GM12892 (cell line): ENCODE measurements around the gene RARB.

Source experiments
- DNase-seq: peaks from one replicate; pipeline ENCODE4 v3.0.0; 2011; ENCODE audit not compliant: insufficient read length
- FAIRE-seq: peaks from 2 replicates; lab custom pipeline; 2011; peaks lifted over from hg19 to GRCh38; lab: Jason Lieb, UNC
- POLR2A ChIP-seq: IDR thresholded peaks from 2 replicates; pipeline ENCODE4 v1.6.1; 2011; ENCODE audit warnings: low read depth, low read length, control low read depth
- POLR2AphosphoS5 ChIP-seq: IDR thresholded peaks from 2 replicates; pipeline ENCODE4 v1.6.1; 2011; ENCODE audit warnings: low read depth, low read length, control low read depth
- TAF1 ChIP-seq: IDR thresholded peaks from 2 replicates; pipeline ENCODE4 v1.6.1; 2011; ENCODE audit warnings: low read depth, mild to moderate bottlenecking, control low read depth, low read length, borderline replicate concordance

RARB gene

DNA sequence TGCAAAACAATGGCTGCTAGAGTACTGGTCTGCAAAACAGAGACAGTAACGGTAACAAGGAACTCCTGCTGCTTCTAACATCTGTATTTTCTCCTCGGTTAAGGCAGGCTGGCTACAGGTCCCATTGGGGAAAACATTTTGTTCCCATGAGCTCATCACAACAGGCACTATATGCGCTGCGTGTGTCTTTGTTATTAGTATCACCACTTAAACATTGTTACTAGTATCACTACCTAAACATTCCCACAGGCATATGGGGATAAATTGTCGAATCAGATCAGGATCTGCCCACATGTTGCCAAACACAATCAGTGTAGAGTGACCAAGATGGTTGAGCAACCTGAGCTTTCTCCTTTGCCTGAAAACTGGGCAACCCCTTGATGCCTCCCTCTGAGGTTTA is 159.5 kb downstream of the RARB start:
- TF ChIP-seq POLR2AphosphoS5: no peak
- TF ChIP-seq TAF1: no peak
- no peak for TF ChIP-seq POLR2A
- DNase-seq: no peak
- FAIRE-seq: no peak

DNA sequence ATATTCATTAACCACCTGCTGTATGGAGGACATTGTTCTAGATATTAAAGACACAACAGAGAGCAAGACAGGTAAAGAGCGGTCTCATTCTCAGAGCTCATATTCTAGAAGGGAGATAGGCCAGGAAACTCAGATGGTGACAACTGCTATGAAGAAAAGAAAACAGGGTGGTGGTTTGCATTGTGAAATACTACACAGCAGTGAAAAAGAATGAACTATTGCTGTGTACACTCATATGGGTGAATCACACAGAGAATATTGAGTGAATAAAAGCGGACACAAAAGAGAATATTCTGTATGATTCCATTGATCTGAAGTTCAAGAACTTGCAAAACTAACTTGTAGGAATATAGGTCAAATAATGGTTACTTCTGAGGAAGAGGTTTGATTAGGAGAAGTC is 159.9 kb downstream of the RARB start:
- TF ChIP-seq POLR2A (no peak), POLR2AphosphoS5 (no peak), TAF1 (no peak)
- no peak for FAIRE-seq
- DNase-seq: no peak

DNA sequence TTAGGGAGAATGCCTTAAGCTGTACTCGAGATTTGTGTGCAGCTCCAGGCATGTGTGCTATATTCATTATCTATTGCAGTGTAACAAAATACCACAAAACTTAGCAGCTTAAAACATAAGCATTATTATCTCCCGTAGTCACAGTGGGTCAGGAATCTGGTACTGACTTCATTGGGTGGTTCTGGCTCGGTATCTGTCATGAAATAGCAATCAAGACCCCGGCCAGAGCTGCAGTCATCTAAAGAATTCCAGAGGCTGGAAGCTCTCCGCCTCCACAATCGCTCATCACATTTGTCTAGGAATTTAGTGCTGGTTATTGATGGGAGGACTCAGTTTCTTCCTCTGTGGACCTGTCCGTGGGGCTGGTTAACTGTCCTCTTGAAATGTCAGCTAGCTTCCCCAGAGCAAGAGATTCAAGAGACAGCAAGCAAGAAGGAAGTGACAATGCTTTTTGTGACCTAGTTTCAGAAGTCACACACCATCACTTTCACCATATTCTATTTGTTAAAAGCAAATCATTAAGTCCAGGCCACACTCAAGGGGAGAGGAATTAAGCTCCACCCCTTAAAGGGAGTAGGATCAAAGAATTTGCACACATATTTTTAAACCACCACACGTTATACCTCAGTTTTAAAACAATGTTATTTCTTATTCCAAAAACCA is 160.5 kb downstream of the RARB start:
- DNase-seq (no peak), FAIRE-seq (no peak)
- no peak for TF ChIP-seq POLR2AphosphoS5
- TF ChIP-seq TAF1: no peak
- no peak for TF ChIP-seq POLR2A

DNA sequence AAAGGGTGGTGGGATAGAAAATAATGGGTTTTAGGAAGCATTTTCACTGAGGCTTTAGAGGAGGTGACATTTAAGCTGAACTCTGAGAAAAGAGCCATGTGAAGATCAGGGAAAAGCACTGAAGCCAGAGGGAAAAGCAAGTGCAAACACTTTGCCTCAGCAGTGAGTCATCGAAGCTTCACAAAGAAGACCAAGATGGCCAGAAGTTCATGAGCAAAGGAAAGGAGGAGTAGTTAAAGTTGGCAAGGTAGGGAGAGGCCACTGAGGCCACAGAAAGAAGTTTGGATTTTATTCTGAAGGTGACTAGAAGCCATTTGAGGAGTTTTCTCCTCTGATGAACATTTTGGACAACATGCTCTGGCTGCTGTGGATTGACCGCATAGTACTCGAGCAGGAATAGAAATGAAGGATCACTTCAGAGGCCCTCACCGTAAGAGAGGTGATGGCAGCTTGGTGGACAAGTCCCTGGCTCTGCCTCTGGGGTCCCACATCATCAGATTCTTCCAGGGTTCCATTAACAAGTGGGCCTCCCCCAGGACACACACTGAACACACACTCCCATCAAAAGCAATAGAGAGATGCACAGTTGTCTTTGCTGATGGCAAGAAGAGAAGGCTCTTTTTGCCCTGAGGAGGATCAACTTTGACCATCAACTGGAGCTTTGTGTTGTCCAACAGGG is 161.2 kb downstream of the RARB start:
- TF ChIP-seq POLR2AphosphoS5: no peak
- no peak for TF ChIP-seq POLR2A
- TF ChIP-seq TAF1: no peak
- DNase-seq (no peak), FAIRE-seq (no peak)

DNA sequence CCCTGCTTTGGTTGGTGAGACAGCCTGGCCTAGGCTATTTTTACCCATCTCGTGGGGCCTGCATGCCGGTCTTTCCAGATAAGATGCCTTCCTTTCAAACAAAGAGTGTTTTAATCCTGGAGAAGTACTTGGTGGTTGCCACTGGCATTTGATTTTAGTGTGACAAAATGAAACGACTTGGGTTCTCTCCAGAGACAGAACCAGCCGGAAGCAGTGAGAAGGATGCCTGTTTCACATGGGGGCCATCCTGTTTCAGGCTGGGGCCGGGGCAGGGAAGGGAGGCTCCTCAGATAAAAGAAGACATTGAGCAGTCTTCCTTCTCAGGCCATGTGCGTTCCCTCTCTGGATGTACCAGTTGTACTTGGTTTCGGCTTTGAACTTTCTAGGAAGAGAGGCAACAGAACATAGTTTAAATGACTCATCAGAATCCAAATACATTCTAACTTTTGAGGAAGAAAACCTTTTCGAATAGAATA is 161.8 kb downstream of the RARB start:
- FAIRE-seq (no peak), DNase-seq (no peak)
- TF ChIP-seq TAF1 (no peak), POLR2A (no peak), POLR2AphosphoS5 (no peak)

DNA sequence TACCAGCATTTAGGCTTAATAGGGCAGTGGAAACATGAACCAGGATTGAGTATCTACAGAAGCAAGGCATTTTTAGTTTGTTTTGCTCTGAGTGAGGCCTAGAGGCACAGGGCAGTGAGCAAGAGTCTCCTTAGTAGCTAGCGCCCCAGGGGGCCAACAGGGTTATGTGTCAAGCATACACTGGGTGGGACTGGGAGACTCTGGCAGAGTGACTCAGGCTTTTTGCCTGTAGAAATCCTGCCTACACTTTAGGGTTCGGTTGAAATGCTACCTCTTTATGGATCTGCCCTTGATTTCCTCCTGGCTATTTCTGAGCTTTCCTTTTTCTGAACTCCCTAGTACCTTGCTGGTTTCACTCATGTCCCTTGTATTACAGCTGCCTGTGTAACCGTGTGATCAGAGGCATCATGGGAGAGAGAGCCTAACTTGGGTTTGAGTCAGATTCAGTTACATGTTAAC is 164.5 kb downstream of the RARB start:
- DNase-seq: no peak
- FAIRE-seq: no peak
- TF ChIP-seq POLR2AphosphoS5 (no peak), TAF1 (no peak), POLR2A (no peak)

DNA sequence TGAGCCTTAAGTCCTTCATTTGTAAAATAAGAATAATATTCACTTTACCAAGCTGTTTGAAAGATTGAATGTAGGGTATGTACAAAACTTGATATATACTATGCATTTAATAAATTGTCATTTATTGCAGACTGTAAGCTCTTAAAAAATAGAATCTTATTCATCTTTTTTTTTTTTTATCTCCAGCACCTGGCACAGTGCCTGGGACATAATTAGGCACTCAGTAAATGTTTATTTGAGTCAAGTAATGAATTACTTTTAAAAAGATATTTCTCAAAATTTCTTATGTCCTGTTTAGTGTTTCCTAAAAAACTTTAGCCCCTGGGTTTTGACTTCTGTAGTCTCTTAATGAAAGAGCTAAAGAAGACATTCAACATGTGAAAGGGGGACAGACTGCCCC is 164.9 kb downstream of the RARB start:
- TF ChIP-seq POLR2A (no peak), TAF1 (no peak), POLR2AphosphoS5 (no peak)
- no peak for DNase-seq
- FAIRE-seq: no peak

DNA sequence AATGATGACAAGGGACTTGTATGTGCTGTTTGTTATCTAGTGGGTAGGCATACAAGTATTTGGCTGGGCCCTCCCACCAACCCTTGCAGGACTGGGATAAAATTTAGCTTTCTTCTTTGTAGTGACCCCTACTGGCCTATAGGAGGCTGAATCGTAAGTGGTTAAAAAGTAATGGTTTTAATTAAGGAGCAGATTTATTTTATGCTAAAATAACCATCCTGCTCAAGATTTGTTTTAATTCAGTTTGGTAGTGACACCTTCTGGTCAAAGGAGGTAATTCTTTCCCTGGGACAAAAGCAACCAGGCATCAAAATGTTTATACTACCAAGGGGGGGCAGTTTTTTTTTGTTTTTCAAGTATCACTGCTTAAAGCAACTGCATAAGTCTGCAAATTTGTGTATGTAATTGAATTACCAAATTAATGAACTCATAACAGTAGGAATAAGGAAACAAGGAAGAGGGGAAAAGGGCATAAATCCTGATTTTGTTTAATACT is 166.0 kb downstream of the RARB start:
- TF ChIP-seq TAF1: no peak
- TF ChIP-seq POLR2A: no peak
- TF ChIP-seq POLR2AphosphoS5: no peak
- FAIRE-seq (no peak), DNase-seq (no peak)

DNA sequence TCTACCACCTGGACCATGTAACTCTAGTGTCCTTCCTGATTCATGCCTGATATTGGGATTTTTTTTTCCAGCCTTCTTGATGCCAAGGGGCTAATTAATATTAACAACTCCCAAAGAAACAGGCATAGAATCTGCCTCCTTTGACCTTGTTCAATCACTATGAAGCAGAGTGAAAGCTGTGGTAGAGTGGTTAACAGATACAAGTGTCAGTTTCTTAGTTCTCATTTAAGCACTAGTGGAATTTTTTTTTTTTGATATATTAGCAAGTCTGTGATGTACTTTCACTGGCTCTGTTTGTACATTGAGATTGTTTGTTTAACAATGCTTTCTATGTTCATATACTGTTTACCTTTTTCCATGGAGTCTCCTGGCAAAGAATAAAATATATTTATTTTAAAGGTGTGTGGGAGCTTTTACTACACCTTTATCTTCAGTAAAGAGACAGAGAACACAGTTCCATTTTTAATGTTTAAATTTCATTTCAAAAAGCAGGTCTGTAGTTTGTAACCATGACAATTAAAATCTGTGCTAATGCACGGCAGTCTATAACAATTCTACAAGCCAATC is 169.6 kb downstream of the RARB start:
- no peak for FAIRE-seq
- no peak for DNase-seq
- TF ChIP-seq POLR2A (no peak), POLR2AphosphoS5 (no peak), TAF1 (no peak)

DNA sequence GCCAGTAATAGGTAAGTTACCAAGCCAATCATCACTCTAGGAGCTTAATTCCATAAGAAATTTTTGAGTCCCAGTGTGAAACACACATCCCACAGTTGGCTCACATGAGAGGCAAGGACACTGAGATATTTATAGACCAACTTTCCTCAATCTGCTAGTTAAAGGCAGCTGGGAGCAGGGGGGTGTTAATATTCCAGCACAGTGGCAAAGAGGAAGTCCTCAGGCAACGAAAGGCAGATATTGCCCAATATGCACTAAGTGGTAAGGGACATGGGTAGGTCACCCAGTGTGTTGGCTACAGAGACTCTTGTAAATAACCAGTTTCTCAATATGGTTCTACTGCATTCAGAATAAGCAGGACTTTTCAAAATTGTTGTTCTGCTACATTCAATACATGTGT is 175.6 kb downstream of the RARB start:
- FAIRE-seq: no peak
- no peak for DNase-seq
- TF ChIP-seq TAF1 (no peak), POLR2A (no peak), POLR2AphosphoS5 (no peak)

DNA sequence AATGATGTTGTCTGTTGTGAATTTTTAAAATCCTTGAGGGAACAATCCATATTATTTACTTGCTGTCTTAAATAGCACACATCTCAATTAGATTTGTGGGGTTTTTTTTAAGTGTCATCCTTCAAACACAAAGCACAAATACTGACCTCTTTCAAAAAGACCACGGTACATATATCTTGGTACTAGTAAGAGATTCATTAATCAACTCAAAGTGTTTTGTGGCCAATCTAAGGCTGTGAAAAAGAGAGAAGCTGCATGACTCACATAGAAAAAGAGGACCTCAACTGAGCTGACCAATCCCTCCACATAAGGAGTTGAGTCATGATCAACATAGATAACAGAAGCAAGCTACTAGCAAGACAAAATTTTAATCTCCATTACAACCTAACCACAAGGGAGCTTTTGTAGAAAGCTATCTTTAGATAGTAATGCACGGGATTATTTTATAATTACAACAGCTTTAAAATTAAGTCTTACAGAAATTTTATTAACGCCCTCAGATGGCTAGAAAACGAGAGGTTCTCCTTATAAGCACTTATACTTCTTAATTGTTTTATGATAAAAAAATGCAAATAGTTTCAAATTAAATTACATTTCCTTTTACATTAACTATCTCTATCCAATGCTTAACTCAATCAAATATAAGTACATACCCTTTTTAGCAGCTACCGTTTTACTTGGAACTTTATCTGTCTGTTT is 176.2 kb downstream of the RARB start:
- no peak for FAIRE-seq

DNA sequence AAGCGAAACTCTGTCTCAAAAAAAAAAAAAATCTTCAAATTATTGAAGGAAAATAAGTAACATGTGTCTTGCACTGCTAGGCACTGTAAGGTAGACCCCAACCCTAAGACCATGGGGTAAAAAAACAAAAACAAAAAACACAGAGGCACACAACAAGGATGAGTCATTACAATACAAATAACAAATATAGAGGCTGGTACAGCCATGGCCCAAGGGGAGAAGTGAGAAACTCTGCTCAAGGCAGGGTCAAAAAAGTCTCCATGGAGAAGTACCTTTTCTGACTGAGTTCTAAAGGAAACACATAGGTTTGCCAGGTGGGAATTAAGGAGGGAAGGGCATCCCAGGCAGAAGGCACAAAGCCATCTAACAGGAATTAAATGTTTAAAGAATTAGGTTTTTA is 182.1 kb downstream of the RARB start:
- FAIRE-seq: no peak
- DNase-seq: no peak
- no peak for TF ChIP-seq POLR2AphosphoS5
- TF ChIP-seq POLR2A: no peak
- TF ChIP-seq TAF1: no peak

More for the DNA sequence above, 176.2 kb downstream of the RARB start:
- DNase-seq: no peak
- no peak for TF ChIP-seq TAF1
- no peak for TF ChIP-seq POLR2AphosphoS5
- TF ChIP-seq POLR2A: no peak

DNA sequence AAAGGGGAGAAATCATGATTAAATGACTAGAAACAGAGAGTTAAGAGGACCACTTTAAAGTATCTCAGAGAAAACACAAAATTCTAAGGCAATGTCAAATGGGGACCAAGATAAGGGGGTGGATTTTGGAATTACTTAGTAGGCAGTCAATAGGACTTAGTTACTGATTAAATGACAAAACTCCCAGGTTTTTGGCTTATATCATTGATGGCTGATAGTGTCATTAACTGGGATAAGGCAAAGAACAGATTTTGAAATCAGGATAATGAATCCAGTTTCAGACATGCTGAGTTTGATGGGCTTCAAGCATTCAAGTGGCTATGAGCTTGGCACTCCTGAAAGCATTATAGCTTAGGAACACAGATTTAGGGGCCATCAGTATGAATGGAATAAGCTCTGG is 182.7 kb downstream of the RARB start:
- no peak for FAIRE-seq

More for the DNA sequence above, 182.7 kb downstream of the RARB start:
- TF ChIP-seq POLR2AphosphoS5: no peak
- TF ChIP-seq POLR2A: no peak
- TF ChIP-seq TAF1: no peak
- no peak for DNase-seq
